GM19351 (cell line): ENCODE results near the gene REM2.
"Not testable (repeated sequence)": the region's sequence is repeated elsewhere in the genome, so short reads cannot be mapped to it uniquely, and the experiment has no call there.

Source experiments
- ATAC-seq: cut with Tn5 transposase; IDR thresholded peaks from one replicate; pipeline ENCODE4 v1.9.1; 2021; ENCODE audit warnings: mild to moderate bottlenecking, moderate library complexity; ENCODE audit not compliant: unreplicated experiment

REM2 gene

DNA sequence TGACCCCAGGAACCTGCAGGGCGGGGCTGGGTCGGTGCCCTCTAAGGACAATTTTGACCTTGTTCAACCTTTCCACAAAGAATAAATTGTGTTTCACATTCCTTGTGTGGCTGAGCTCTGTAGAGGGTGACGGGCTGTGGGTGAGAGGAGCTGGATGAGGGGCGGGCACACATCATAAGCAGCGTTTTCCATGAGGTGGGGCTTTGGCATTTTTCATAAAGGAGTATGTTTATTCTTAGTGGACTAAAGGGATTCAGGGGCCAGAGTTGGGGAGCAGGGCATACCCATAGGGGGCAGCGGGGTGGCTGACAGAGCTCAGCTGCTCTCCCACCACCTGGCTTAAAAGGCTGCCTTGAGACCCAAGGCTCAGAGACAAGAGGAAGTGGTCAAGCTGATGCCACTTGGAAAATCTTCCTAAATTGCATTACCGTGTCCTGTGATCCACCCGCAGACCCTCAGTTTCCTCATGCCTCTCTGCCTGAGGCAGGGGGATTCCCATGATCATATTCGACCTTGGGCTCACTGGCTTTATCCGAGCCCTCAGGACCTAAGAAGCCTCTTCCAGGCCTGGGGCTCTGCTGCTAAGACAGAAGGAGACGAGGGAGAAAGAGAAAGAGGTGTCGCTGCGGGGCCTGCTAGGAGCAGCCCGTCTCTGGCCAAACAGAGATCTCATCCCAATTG is 35.2 kb upstream of the REM2 start:
- no peak for ATAC-seq

DNA sequence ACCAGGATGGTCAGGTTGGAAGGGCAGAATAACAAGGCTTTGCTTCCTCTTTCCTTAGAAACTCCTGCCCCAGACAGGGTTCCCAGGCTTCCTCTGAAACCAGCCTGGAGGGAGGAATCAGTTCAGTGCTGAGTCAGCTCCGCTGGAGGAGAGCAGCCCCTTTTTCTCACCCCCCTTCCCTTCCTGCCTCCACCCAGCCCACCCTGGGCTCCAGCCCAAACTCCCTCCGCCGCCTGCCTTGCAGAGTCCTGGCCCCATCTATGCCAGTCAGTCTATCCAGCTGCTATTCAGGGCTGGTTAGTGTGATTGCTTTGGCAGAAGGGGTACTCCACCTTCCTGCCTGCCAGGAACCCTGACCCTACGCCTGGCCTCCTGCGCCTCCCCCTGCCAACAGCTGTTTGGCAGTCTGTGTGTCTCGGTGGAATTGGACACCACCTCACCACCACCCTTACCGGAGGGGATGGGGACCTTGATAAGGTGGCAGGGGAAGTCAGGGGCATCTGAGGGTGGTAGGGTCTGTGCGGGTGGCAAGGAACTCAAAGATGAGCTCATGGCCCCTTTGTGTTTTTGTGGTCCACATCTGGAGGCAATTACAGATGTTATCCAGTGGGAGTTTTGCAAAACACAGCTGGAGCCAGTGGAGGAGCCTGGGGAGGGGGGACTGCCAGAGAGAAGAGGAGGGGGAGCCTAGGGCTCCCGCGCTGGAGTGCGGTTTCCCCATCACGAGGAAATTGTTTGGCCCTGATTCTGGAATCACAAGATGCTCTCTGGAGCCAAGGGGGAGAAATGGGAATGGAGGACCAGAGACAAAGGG is 34.5 kb upstream of the REM2 start:
- ATAC-seq = no peak

DNA sequence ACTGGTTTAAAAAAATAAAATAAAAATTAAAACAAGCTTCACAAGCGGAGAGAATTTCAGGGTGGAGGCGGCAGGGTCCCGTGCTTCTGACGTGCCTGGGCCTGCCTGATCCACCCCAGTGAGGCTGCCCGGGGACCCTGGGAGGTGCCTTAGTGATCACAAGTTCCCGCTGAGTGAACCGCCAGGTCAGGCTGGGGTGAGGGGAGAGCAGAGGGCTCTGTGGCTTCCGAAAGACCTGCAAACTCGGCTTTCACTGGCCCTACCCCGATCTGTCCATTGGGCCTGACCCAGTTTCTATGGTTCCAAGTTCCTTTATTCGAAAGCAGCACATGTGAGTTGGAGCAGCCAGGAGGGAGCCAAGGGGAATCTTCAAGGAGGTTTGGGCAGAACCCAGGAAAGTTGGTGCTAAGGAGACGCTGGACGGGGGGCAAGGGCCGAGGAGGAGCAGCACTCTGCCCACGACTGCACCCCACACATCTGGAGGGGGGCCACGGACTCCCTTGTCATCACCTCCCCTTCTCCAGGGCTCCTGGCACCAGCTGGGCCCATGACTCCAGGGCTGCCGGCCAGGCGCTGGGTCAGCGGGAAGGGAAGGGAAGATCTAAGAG is 33.7 kb upstream of the REM2 start:
- ATAC-seq = no peak

DNA sequence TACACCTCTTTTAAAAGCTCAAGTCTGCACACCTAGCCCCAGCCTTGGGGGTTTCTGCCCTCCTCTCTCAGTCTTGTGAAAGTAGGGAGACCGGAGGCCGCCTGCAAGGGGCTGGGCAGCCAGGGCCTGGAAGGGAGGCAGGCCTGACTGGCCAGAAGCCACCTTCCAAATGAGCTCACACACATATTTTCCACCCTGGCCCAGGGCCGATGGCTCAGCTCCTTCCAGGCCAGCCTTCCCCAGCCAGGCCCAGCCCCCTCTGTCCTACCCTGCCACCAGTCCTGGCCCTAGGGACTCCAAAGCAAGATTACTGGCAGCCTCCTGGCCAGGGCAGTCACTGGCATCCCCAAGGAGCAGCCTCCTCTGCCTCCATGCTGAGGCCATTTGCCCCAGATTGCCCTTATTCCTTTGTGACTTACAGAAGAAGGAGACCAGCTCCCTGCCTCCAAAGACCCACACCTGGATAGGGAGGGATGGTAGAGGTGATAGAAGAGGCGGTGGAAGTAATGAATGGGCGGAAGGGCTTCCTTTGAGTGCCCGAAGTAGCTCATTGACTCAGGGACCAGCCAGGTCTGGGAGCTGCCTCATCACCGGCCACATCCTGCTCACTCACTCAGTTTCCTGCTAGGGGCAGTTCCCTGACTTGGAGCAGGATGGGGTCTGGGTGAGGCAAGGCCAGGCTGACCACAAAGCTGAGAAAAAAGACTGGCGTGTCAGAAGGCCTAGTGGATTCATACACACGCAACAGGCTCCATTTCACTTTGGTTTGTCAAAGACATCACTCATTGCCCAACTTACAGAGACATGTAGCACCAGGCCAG is 31.9 kb upstream of the REM2 start:
- no peak for ATAC-seq

DNA sequence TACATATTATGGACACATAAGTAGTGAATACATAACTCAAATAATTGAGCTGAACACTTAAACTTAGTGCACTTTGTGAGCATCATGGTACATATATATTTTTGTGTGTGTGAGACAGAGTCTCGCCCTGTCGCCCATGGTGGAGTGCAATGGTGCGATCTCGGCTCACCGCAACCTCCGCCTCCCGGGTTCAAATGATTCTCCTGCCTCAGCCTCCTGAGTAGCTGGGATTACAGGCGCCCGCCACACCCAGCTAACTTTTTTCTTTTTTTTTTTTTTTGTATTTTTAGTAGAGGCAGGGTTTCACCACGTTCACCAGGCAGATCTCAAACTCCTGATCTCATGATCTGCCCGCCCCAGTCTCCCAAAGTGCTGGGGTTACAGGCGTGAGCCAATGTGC is 30.8 kb upstream of the REM2 start:
- not testable (repeated sequence) for ATAC-seq

DNA sequence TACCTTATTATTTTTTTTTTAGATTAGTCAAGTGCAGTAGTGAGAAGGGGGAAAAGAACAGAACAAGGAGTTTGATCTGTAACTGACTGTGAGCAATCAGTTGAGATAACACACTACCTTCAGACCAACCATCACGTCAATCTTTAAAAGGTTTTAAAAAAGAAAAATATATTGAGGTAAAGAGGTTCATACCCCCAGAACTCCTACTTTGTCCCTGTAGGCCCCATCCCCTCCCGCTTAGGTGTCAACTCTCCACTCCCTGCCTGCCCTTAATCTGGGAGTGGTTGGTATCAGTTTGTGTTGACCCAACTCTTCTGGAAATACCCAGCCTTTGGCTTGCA is 30.5 kb upstream of the REM2 start:
- no peak for ATAC-seq

DNA sequence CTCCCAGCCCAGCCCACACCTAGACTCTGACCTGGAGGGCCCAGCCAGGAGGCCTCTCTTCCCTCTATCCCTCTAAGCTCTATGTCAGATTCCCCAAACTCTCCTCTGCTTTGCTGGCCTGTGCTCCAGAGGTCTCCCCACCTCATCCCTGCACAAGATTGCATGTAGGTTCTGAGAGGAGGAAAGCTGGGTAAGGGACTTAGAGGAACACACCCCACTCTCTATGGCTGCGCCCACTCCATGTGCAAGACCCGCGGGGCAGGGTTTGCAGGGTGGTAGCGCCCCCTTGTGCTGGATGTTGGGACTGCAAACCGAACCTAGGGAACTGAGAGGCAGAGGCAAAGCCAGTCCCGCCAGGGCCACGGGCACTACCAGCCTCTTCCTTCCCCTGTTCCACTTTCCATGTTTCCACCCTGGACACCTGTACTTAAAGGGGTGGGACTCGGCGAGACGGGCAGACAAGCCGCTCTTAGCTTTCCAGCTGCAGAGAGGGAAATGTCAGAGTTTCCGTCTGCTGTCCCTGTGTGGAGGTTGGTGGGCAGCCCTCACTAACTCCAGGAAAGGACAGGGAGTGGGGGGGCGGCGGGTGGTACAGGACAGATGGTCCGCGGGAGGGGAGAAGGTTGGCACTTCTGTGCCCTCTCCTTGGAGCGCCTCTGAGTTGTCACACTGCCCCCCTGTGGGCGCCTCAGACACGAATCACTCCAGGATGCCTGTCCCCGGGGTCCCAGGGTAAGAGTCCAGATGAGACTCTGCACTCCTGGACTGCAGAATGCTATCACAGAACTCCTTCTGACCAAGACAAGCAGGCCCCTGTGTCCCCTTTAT is 29.9 kb upstream of the REM2 start:
- ATAC-seq = peak; percentile 79

DNA sequence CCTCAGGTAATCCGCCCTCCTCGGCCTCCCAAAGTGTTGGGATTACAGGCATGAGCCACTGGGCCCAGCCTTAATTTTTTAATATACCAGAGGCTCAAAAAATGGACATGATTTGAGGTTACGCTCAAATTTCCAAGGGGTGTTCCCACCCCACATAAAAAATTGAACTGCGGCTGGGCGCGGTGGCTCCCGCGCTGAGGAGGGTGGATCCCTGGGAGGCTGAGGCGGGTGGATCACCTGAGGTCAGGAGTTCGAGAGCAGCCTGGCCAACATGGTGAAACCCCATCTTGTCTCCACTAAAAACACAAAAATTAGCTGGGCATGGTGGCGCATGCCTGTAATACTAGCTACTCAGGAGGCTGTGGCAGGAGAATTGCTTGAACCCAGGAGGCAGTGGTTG is 28.7 kb upstream of the REM2 start:
- ATAC-seq = not testable (repeated sequence)

DNA sequence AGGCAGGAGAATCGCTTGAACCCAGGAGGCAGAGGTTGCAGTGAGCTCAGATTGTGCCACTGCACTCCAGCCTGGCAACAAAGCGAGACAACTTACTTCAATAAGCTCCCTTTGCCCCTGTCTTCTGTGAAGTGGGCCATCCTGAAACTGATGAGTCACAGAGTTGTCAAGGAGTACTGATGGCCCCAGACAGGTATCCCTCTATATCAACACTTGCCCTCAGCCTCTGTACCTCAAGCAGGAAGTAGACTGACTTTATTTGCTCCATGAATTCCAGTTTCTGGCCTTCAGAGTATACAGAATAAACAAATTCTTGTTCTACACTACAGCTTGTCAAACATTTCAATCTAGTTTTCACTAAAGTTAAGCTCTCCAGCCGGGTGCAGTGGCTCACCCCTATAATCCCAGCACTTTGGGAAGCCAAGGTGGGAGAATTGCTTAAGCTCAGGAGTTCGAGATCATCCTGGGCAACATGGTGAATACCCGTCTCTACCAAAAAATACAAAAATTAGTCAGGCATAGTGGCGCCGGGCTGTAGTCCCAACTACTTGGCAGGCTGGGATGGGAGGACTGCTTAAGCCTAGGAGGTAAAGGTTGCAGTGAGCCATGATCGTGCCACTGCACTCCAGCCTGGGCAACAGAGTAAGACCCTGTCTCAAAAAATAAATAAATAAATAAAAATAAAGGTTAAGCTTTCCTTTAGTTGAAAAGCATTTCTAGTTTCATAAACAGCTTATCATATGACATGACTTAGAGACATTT is 27.9 kb upstream of the REM2 start:
- ATAC-seq = no peak

DNA sequence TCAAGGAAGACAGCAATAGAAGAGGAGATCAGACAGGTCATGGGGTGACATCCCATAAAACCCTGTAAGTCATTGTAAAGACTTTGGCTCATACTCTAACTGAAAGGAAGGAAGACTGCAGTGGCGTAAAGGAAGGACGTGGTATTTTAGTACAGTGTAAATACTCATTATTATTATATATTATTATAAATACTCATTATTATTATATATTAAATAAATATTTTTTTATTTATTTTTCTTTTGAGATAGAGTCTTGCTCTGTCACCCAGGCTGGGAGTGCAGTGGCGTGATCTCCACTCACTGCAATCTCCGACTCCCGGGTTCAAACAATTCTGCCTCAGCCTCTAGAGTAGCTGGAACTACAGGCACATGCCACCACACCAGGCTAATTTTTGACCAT is 26.6 kb upstream of the REM2 start:
- no peak for ATAC-seq

DNA sequence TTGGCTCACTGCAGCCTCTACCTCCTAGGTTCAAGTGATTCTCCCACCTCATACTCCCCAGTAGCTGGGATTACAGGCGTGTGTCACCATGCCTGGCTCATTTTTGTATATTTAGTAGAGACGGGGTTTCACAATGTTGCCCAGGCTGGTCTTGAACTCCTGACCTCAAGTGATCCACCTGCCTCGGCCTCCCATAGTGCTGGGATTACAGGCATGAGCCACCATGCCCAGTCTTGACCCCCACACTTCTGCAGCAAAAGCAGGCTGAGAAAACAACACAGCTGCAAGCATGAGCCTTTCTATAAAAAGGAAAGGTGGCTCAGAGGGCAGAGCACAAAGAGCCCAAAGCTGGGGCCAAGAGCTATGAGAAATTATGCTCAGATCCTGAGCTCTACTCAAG is 22.6 kb upstream of the REM2 start:
- ATAC-seq = not testable (repeated sequence)

DNA sequence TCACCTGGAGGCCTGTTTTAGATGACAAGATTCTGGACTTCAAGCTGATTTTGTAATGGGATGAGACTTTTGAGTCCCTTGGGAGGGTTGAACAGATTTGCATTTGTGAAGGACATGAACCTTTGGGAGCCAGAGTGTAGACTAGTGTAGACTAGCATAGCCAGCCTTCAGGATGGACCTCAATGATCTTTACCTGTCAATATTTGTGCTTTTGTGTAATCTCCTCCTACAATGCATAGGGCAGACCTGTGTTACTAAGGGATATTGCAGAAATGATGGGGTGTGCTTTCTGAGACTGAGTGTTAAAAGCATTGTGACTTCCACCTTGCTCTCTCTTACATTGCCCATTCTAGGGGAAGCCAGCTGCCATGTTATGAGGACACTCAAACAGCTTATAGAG is 21.4 kb upstream of the REM2 start:
- no peak for ATAC-seq

DNA sequence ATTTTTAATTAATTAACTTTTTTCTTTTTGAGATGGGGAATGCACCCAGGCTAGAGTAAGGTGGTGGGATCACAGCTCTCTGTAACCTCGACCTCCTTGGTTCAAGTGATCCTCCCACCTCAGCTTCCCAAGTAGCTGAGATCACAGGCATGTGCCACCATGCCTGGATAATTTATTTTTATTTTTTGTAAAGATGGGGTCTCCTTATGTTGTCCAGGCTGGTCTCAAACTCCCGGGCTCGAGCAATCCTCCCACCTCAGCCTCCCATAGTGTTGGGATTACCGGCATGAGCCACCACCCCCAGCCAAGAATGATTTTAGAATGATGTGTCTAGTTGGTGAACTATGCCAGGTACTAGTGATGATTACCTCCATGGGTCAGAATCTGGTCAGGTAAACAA is 18.0 kb upstream of the REM2 start:
- no peak for ATAC-seq

DNA sequence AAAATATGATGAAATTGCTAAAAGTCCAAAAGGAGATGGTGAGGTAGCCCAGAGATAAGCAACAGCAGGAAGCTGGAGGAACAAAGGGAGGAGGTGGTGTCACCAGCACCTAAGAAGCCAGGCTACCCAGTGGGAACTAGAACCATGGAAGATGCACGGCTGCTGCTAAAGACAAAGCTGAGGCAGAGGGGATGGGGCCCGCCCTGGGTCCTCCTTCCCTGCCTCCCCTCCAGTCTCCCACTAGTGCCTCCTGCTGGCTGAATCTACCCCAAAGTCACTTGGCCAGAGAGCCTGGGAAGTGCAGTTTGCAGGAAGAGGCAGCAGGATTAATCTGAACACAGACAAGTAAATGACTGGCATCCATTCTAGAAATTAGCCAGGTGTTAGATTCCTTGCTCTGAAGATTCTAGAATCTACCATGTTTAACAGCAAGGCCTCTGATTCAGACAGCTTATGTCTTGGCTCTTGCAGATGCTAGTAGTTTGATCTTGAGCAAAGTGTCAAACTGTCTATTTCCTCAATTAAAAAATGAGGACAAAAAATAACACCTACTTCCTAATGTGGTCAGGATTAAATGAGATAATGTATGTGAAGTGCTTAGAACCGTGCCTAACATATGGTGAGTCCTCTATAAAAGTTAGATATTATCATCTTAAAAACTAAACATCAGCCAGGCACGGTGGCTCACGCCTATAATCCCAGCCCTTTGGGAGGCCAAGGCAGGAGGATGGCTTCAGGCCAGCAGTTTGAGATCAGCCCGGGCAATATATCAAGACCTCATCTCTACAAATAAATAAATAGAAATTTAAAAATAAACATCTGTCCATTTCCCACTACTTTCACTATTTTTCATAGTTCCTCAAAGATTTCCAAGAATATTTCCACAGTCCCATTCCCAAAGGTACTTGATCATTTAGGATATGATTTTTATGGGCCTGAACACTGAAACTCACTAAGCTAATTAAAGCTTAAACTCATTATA is 17.3 kb upstream of the REM2 start:
- ATAC-seq = no peak

DNA sequence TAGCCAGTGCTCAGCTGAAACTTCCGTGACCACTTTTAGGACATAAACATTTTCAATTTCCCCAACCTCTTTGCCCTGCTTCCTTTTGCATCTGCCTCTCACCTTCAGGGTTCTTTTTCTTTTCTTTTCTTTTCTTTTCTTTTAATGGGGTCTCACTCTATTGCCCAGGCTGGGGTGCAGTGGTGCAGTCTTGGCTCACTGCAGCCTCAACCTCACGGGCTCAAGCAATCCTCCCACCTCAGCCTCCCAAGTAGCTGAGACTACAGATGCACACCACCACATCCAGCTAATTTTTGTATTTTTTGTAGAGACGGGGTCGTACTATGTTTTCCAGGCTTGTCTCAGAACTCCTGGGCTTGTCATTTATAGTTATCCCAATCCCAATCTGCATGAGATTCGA is 16.1 kb upstream of the REM2 start:
- no peak for ATAC-seq

DNA sequence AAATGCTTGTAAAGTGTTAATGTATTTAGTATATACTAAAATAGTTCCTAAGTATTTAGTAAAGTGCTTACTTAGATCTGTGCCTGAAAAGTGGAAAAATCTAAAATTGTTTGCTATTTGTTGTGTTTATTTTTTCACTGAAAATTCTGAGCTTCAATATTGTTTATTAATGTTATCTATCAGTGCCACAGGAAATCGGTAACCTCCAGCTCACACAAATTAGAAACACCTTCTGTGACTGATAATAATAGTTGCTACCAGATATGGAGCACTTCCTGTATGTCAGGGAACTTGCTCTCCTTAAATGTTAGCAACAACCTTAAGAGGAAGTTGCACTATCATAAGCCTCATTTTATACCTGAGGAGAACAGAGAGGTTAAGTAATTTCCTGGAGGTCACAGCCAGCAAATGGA is 12.2 kb upstream of the REM2 start:
- ATAC-seq = peak; percentile 51

DNA sequence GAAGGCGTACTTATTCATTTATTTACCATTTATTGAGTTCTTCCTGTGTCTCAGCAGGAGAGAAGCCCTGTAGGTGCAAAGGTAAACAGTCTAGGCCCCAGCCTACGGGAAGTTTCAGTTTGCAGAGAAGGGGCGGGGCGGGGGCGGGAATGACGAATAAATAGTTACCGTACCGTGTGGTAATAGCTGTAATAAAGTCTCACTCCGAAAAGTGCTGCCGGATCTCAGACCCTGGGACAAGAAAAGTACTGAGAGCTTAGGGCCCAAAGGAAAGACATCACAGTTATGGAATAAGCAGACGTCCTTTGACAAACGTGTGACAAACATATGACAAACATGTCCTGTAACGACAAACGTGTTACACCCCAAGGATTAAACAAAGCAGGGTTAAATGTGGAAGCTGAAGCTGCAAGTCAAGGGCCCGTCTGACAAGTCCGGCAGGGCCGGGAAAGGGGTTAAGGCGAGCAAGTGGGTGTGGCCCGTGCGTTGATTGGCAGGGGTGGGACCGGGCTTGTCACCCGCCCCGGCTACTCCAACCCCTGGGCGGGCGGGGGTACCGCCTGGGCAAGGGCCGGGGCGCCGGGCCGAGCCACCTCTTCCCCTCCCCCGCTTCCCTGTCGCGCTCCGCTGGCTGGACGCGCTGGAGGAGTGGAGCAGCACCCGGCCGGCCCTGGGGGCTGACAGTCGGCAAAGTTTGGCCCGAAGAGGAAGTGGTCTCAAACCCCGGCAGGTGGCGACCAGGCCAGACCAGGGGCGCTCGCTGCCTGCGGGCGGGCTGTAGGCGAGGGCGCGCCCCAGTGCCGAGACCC is 11.6 kb upstream of the REM2 start, which contains the start of gene LRP10:
LRP10 (plus strand) TSS at position 517 of the 809 bp plus-strand sequence. CDS start 564 bp downstream, outside the sequence.
- ATAC-seq = peak; percentile 81
